WTC11 (cell line): Measurements from ENCODE around the gene CLTB.

Source experiments
- CBFB ChIP-seq: sonication (generic); formaldehyde crosslinking; IDR thresholded peaks from 2 replicates; pipeline ENCODE4 v1.8.1; 2022; ENCODE audit warnings: mild to moderate bottlenecking, low read depth, missing genetic modification reagents
- FOXP1 ChIP-seq: sonication (generic); formaldehyde crosslinking; IDR thresholded peaks from 2 replicates; pipeline ENCODE4 v1.8.0; 2022; ENCODE audit warnings: missing genetic modification reagents, mild to moderate bottlenecking, moderate library complexity, borderline replicate concordance
- PRRX2 ChIP-seq: fragments of 250-450 bp; sonication (Bioruptor Pico); IDR thresholded peaks from 2 replicates; pipeline ENCODE4 v1.8.0; 2021; ENCODE audit warnings: mild to moderate bottlenecking
- RORB ChIP-seq: fragments of 250-450 bp; sonication (Bioruptor Pico); IDR thresholded peaks from 2 replicates; pipeline ENCODE4 v1.9.0; 2021; ENCODE audit warnings: mild to moderate bottlenecking
- TF ChIP-seq, protein P1 (sequence below): fragments of 200-600 bp; IDR thresholded peaks from 2 replicates; pipeline ENCODE4 v1.8.0; 2022; ENCODE audit warnings: antibody characterized with exemption
- TF ChIP-seq, protein P2 (sequence below): sonication (generic); formaldehyde crosslinking; IDR thresholded peaks from 2 replicates; pipeline ENCODE4 v1.8.0; 2022; ENCODE audit warnings: mild to moderate bottlenecking, missing genetic modification reagents
- TF ChIP-seq, protein P3 (sequence below): sonication (generic); formaldehyde crosslinking; IDR thresholded peaks from 2 replicates; pipeline ENCODE4 v1.8.1; 2023; ENCODE audit warnings: mild to moderate bottlenecking, missing genetic modification reagents, moderate library complexity

DNA sequence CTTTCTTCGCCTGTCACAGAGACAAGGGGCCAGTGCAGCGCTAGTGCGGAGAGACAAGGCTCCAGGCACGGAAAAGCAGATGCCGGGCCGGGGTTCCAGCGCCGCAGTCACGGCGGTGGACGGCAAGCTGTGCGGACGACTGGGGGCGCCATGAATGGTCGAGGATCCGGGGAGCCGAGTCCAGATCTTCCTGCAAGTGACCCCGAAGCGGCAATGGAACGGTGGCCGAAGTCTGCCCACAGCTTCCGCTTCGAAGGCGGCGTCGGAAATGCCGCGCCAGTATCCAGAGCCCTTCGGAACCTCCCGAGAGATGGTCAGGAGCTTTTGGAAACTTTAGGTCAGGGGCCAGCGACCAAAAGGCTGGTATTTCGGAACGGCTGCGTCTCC is 31.2 kb upstream of the CLTB start:
- TF ChIP-seq, protein P1, sequence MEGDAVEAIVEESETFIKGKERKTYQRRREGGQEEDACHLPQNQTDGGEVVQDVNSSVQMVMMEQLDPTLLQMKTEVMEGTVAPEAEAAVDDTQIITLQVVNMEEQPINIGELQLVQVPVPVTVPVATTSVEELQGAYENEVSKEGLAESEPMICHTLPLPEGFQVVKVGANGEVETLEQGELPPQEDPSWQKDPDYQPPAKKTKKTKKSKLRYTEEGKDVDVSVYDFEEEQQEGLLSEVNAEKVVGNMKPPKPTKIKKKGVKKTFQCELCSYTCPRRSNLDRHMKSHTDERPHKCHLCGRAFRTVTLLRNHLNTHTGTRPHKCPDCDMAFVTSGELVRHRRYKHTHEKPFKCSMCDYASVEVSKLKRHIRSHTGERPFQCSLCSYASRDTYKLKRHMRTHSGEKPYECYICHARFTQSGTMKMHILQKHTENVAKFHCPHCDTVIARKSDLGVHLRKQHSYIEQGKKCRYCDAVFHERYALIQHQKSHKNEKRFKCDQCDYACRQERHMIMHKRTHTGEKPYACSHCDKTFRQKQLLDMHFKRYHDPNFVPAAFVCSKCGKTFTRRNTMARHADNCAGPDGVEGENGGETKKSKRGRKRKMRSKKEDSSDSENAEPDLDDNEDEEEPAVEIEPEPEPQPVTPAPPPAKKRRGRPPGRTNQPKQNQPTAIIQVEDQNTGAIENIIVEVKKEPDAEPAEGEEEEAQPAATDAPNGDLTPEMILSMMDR: no peak
- TF ChIP-seq, protein P2, sequence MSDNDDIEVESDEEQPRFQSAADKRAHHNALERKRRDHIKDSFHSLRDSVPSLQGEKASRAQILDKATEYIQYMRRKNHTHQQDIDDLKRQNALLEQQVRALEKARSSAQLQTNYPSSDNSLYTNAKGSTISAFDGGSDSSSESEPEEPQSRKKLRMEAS (CRISPR knock-in tag): peak; percentile 45; the same call in 1 of the 2 replicates
- TF ChIP-seq RORB (CRISPR knock-in tag) (no peak), FOXP1 (CRISPR knock-in tag) (no peak), PRRX2 (CRISPR knock-in tag) (no peak), CBFB (CRISPR knock-in tag) (no peak)
- TF ChIP-seq, protein P3, sequence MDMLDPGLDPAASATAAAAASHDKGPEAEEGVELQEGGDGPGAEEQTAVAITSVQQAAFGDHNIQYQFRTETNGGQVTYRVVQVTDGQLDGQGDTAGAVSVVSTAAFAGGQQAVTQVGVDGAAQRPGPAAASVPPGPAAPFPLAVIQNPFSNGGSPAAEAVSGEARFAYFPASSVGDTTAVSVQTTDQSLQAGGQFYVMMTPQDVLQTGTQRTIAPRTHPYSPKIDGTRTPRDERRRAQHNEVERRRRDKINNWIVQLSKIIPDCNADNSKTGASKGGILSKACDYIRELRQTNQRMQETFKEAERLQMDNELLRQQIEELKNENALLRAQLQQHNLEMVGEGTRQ (CRISPR knock-in tag): no peak
